OCI-LY3 (cell line): Measurements from ENCODE around the gene WDR12.

Source experiments
- EZH2phosphoT487 ChIP-seq: fragments of 200-600 bp; shearing (Covaris generic); IDR thresholded peaks from 2 replicates; pipeline ENCODE4 v1.6.1; 2018; ENCODE audit warnings: antibody characterized with exemption, mixed run types, low read depth
- TF ChIP-seq, protein P1 (sequence below): fragments of 200-600, 300-600 bp; sonication (generic); IDR thresholded peaks from 2 replicates; pipeline ENCODE4 v1.5.1; 2014; ENCODE audit warnings: antibody characterized with exemption, low read length, low read depth

DNA sequence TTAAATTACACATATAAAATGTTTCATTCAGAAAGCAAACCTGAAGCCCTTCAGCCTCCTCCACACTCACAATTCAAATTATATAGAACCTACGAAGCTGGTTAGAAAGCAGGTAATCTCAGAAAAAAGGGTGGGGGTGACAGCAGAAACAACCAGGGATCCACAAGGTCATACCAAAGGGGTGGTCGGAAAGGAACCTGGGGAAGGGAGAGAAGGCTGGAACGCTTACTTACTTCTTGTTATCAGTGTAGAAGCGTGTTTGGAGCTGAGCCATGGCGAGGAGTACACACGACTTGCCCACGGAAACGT lies 316 bp downstream of the WDR12 start:
- TF ChIP-seq, protein P1, sequence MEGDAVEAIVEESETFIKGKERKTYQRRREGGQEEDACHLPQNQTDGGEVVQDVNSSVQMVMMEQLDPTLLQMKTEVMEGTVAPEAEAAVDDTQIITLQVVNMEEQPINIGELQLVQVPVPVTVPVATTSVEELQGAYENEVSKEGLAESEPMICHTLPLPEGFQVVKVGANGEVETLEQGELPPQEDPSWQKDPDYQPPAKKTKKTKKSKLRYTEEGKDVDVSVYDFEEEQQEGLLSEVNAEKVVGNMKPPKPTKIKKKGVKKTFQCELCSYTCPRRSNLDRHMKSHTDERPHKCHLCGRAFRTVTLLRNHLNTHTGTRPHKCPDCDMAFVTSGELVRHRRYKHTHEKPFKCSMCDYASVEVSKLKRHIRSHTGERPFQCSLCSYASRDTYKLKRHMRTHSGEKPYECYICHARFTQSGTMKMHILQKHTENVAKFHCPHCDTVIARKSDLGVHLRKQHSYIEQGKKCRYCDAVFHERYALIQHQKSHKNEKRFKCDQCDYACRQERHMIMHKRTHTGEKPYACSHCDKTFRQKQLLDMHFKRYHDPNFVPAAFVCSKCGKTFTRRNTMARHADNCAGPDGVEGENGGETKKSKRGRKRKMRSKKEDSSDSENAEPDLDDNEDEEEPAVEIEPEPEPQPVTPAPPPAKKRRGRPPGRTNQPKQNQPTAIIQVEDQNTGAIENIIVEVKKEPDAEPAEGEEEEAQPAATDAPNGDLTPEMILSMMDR = no peak
- TF ChIP-seq EZH2phosphoT487 = no peak
